Stimulated activated CD8-positive, alpha-beta memory T cell treated with anti-CD3 and anti-CD28 coated beads, Interleukin-4, amount 100 ng/mL, for 4 hours (primary cell): Measurements from ENCODE around the gene CXCL12.

Experiments used
- DNase-seq, 2 donors: peaks; one replicate each; pipeline ENCODE4 v3.0.0-alpha.2; 2020; ENCODE audit warnings: low read depth in 2 of 2, low spot score in 1 of 2

CXCL12 gene

DNA sequence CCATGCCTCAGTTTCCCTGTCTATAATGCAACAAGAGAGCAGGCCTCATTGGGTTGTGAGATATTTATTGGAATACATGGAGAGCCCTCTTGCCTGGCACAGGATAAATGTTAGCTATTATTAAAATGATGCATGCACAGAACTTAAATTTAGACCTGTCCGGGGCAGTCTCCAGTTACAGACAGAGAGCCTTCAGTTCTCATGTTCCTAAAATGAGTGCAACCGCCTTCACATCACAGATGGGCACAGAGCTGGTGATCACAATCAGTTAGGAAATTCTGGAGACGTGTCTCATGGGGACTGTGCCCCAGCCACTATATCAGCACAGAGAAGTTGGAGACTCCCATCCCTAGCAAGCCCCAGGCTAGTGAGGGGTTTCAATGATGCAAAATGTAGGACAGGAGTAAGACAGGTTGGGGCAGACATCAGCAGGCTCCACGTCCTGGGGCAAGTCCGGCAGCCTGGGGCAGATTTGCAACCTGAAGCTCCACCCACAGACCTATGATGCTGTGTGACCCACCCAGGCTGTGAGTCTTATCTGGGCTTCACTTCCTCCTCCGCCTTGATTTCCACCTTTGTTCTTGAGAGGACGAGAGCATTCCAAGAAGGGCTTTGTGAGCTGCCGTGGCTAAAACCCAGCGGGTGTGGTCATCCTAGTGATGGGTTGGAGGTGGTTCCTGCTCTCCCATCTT lies 49.4 kb downstream of the CXCL12 start:
- no peak for DNase-seq

DNA sequence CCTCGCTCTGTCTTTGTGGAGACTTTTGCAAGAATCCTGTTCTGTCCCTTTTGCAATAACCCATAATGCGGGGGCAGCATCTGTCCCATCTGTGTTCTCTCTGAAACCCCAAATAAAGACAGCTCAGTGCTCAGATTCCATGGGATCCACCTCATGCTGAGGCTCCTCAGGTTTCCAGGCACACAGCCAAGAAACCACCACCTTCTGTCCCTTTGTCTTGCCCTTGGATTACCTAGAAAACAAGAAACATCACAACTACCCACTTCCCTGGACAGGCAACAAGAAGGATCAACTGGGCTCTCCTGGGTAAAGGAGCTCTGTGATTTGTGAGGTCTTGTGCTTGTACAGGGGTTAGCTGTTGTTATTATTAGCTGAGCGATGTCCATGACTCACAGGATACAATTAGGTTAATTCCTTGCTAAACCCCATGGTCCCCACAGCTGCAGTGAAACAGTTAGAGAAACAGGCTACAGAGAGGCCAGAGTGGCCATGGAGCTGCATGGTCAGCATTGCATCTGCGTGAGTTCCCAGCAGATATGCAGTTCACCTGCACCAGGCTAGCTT lies 50.2 kb downstream of the CXCL12 start:
- DNase-seq = no peak

GRCh38 chr10:44334091-44334490 lies 50.8 kb downstream of the CXCL12 start:
- DNase-seq = no peak

GRCh38 chr10:44333511-44333910 lies 51.4 kb downstream of the CXCL12 start:
- DNase-seq = no peak

DNA sequence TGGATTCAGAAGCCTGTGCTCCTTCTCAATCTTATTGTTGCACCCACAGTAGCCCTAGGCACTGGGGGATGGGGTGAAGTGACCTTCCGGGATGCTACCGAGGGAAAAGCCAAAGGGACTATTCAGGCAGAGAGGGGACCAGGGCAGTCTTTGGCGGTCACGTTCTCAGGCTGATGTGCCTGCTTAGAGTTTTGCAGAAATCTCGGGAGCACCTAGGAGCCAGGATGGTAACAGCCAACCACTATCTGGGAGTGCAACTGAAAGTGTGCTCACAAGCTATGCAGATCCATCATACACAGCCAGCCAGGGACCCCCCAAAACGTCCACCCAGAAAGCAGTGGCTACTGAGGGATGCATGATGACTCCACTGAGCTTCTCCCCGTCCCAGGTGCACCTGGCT lies 52.4 kb downstream of the CXCL12 start:
- no peak for DNase-seq

GRCh38 chr10:44330431-44330830 lies 54.5 kb downstream of the CXCL12 start:
- no peak for DNase-seq

- DNase-seq = no peak
Observed at GRCh38 chr10:44327461-44327860, 57.4 kb downstream of the CXCL12 start.
